HTERT RPE-1 (cell line): ENCODE results near the gene PDCD2L.
"Not testable (repeated sequence)": the region's sequence is repeated elsewhere in the genome, so short reads cannot be mapped to it uniquely, and the experiment has no call there.

Experiments
- in situ Hi-C: fragments of 300-500 bp; cut with MboI; formaldehyde crosslinking; loops from 4 replicates; pipeline ENCODE4 v1.14.3; 2020; ENCODE audit warnings: low sequenced_read_pairs

PDCD2L gene

DNA sequence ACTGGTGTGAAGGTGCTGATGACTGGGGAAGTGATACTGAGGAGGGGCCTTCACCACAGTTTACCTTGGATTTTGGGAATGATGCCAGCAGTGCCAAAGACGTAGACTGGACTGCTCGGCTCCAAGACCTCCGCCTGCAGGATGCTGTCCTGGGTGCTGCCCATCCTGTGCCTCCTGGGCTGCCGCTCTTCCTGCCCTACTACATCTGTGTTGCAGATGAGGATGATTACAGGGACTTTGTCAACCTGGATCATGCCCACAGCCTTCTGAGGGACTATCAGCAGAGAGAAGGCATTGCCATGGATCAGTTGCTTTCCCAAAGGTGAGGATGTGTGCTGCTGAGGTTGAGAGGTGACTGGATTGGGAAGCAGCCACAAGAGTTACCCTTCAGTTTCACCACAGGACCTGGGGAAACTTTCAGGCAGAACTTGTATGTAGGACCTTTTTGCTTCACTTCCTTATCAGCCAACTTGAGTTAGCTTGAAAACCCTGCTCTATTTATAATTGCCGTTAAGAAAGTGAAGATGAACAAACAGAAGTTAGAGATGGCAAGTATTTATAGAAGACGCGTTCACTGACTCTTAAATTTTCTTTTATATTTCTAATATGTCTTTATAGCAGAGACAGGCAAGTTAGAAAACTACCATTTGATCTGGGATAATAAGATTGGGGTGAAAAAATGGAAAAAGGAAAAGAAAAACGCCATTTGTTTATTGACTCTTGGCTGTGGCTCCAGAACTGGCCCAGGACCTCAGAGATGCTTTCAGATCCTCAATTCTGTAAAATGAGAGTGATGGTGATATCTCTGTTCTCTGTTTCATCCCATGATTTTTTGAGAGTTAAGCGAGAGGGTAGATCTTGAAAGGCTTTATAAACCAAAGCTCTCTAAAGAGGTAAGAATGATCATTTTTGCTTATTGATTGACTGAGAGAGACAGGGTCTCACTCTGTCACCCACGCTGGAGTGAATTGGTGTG, 5.3 kb downstream of the PDCD2L start:
- in situ Hi-C loops, result no loop called here

GRCh38 chr19:34411216-34411615, 7.0 kb downstream of the PDCD2L start:
- in situ Hi-C loops, result no loop called here

GRCh38 chr19:34416021-34416545, 11.9 kb downstream of the PDCD2L start:
- in situ Hi-C loops, result no loop called here

DNA sequence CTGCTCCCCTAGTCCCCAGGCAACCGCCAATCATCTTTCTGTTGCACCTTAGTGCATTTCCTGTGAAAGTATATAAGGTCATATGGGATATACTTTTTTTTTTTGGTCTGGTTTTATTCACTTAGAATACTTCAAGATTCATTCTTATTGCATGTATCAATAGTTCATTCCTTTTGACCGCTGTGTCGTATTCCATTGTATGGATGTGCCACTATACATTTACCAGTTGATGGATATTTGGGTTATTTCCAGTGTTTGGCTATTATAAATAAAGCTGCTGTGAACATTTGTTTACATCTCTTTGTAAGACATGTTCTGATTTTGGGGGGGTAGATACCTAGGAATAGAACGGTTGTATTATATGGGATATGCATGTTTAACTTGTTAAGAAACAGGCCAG, 14.1 kb downstream of the PDCD2L start:
- in situ Hi-C loops, result no loop called here

DNA sequence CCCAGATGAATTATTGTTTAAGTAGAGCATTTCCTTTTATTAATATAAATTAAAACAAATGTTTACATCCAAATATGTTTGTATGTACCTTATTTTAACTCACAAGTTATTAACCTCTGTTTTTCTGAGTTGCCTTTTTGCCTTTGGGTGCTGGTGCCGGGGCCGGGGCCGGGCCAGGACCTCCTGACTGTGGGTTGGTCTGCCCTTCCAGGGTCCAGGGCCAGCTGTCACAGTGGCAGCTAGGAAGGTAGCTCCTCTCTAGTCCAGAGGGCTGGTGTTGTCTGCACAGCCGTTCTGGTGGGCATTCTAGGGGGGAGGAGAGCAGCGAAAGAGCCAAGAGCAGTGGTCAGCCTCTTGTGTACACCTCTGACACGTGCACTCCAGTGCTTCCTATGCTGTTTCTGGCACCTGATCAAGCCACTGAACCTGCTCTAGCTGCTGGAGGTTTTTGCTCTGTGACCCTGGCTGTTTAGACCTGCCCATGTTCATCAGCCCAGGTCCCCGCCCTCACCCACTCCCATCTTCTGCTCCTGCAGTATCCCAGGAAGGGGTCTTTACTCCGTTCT, 22.0 kb downstream of the PDCD2L start:
- in situ Hi-C loops, result no loop called here

GRCh38 chr19:34428549-34429285, 24.5 kb downstream of the PDCD2L start:
- in situ Hi-C loops, result no loop called here

- in situ Hi-C loops, result no loop called here
Observed at GRCh38 chr19:34429553-34429952, 25.4 kb downstream of the PDCD2L start.

DNA sequence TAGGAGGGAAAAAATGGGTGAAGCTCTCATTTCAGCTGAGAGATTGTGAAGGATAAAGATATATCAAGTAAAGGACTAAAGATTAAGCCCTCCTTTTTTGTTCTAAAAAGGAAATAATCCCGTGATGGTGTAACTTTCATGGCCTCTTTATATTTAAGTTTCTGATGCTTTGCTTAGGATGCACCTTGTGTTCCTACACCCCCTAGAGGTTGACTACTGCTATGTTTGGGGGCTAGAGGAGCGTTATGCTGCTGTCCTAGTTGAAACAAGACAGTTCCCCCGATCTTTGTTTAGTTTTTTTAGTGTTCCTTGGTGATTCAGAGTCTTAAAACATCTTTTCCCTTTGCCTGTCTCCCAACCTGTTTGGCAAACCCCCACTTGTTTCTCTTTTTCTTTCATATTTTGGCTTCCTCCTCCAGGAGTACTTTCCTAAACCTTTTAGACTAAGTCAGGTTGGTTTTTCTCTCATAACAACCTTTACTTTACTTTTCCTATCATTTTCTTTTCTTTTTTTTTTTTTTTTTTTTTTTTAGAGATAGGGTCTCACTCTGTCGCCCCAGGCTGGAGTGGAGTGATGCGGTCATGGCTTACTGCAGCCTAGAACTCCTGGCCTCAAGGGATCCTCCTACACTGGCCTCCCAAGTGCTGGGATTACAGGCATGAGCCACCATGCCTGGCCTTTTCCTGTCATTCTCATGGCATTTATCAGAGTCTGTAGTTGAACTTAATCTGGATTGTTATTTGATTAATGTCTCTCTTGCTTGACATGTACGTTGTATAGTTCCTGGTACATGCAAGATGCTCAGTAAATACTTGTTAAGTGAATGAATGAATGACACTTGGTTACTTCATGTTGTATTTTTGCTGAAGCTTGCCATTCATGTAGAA, 26.8 kb downstream of the PDCD2L start:
- in situ Hi-C loops, result no loop called here

- in situ Hi-C loops, result no loop called here
Observed at GRCh38 chr19:34431681-34432402, 27.6 kb downstream of the PDCD2L start.

DNA sequence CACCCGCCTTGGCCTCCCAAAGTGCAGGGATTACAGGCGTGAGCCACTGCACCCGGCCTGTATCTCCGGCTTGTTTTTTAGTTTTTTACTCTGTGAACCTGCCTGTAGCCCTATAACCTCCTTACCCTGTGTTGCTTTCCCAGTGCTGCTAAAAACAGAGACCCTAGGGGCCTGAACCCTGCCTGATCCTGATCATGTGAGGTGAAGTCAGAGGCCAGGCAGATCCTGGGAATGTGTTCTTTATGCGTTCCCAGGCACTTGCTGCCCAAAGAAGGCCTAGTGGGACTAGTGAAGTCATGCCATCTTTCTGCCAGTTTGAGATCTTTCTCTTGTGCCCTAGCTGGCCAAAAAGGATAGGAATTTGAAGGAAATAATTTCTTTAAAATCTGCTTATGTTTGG, 28.6 kb downstream of the PDCD2L start:
- in situ Hi-C loops, result no loop called here

GRCh38 chr19:34436716-34437115, 32.5 kb downstream of the PDCD2L start:
- in situ Hi-C loops, result no loop called here

- in situ Hi-C loops, result no loop called here
Observed at GRCh38 chr19:34448191-34448590, 44.0 kb downstream of the PDCD2L start.

DNA sequence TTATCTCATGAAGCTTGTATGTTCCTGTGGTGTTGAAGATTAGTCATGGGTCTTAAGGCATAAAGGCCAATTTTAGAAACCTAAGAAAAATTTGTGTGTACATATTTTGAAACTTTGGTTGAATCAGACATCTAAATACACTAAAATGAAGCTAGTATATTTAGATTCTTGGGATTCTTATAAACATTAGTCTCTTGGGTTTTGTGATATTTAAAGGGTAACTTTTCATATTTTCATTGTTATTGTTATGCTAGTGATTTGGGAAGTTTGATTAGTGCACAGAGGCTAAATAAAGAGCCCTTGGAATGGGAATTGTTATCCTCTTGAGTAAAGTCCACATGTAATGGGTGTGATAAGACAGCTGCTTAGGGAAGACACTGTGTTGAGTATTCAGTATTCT, 48.5 kb downstream of the PDCD2L start:
- in situ Hi-C loops, result no loop called here

DNA sequence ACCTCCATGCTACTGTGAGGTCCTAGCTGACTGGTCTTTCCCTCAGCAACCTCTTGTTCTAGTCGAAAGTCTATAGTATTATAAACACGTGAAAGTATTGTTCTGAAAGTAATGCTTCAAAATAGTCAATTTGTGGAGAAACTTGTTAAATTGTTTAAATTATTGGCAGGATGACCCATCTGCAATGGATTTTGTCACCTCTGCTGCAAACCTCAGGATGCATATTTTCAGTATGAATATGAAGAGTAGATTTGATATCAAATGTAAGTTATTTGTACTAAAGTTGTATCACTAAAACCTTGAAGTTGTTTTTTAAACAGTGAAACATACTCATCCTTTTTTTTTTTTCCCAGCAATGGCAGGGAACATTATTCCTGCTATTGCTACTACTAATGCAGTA, 49.9 kb downstream of the PDCD2L start:
- in situ Hi-C loops, result no loop called here

DNA sequence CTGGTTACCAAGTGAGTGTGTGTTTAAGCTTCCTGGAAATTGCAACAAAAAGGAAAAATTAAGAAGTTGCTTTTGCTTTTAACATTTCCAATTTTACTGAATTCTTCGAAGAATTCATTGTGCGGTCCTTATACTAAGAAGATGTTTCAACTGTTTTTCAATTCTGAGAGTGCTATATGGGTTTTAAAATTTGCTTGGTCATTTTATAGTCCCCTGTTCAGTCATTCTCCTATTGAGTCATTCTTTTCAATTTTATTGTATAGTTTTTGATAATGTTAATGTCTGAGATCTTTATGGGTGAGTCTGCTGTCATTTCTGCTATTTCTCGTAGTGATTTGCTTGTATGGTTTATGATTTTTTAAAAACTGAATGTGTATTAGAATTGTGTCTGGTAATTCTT, 50.5 kb downstream of the PDCD2L start:
- in situ Hi-C loops, result no loop called here

DNA sequence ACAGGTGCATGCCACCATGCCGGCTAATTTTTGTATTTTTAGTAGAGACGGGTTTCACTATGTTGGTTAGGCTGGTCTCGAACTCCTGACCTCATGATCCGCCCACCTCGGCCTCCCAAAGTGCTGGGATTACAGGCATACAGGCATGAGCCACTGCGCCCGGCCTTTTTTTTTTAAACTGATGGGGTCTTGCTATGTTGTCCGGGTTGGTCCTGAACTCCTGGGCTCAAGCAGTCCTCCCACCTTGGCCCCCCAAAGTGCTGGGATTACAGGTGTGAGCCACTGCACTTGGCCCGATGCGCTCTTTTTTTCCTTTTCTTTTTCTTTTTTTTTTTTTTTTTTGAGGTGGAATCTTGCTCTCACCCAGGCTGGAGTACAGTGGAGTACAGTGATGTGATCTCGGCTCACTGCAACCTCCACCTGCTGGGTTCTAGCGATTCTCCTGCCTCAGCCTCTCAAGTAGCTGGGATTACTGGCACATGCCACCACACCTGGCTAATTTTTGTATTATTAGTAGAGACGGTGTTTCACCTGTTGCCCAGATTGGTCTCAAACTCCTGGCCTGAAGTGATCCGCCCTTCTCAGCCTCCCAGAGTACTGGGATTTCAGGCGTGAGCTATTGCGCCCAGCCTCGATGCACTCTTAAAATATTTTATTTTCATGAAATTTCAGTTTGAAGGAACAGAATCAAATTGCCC, 51.7 kb downstream of the PDCD2L start:
- in situ Hi-C loops, result not testable (repeated sequence)

DNA sequence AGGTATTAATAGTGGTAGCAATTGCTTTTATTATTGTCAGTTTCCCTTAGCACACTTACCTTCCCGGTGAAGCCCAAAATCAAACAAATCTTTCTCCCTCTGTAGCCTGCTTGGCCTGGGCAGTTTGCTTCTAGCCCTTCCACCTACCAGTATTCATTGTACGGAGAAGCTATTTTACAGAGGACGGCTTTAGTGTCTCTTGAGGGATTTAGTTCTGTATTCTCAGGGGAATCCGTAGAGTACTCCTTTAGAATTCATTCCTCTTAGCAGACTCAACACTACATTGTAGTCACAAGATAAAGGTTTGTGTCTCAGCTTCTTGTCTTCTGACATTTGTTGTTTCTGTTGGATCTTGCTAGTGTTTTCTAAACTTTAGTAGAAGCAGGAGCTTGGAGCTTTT, 53.2 kb downstream of the PDCD2L start:
- in situ Hi-C loops, result no loop called here

DNA sequence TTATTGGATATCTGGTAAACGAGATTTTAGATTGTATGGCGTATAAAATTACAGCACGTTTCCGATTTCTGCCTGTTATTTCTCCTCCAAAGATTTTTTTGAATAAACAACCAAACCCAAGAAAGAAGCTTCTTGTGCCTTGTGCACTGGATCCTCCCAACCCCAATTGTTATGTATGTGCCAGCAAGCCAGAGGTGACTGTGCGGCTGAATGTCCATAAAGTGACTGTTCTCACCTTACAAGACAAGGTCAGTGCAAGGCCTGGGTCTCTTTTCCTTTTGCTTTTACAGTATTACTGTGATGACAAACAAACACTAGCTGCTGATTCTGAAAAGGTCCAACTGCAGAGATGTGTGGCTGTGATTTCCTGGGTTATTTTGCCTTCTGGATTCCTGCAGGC, 54.5 kb downstream of the PDCD2L start:
- in situ Hi-C loops, result no loop called here

- in situ Hi-C loops, result no loop called here
Observed at GRCh38 chr19:34459614-34460013, 55.4 kb downstream of the PDCD2L start.
